GM18858 (cell line): ENCODE measurements around the gene NBEAL2.
A peak's percentile ranks its signal among the peaks of the same experiment; 100 is the strongest.

Source experiments
- ATAC-seq: cut with Tn5 transposase; IDR thresholded peaks from one replicate; pipeline ENCODE4 v1.9.1; 2021; ENCODE audit not compliant: unreplicated experiment

The NBEAL2 gene, protein sequence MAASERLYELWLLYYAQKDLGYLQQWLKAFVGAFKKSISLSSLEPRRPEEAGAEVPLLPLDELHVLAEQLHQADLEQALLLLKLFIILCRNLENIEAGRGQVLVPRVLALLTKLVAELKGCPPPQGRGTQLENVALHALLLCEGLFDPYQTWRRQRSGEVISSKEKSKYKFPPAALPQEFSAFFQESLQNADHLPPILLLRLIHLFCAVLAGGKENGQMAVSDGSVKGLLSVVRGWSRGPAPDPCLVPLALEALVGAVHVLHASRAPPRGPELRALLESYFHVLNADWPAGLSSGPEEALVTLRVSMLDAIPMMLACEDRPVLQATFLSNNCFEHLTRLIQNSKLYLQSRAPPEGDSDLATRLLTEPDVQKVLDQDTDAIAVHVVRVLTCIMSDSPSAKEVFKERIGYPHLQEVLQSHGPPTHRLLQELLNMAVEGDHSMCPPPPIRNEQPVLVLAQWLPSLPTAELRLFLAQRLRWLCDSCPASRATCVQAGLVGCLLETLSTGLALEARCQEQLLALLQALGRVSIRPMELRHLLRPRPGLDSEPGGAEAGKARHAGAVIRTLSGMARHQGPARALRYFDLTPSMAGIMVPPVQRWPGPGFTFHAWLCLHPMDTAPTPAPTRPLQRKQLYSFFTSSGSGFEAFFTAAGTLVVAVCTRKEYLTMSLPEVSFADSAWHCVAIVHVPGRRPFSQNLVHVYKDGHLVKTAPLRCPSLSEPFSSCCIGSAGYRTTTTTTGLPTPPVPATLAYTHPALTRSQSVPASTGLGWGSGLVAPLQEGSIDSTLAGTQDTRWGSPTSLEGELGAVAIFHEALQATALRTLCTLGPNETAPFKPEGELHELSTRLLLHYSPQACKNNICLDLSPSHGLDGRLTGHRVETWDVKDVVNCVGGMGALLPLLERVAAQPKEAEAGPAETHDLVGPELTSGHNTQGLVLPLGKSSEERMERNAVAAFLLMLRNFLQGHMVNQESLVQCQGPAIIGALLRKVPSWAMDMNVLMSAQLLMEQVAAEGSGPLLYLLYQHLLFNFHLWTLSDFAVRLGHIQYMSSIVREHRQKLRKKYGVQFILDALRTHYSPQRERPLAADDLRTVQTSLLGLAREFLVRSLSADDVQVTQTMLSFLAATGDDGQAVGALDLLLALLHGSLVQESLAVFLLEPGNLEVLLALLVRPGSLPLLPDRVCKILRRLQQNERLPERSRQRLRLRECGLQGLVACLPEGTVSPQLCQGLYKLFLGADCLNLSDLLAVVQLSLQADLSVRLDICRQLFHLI (N-terminal part only)

DNA sequence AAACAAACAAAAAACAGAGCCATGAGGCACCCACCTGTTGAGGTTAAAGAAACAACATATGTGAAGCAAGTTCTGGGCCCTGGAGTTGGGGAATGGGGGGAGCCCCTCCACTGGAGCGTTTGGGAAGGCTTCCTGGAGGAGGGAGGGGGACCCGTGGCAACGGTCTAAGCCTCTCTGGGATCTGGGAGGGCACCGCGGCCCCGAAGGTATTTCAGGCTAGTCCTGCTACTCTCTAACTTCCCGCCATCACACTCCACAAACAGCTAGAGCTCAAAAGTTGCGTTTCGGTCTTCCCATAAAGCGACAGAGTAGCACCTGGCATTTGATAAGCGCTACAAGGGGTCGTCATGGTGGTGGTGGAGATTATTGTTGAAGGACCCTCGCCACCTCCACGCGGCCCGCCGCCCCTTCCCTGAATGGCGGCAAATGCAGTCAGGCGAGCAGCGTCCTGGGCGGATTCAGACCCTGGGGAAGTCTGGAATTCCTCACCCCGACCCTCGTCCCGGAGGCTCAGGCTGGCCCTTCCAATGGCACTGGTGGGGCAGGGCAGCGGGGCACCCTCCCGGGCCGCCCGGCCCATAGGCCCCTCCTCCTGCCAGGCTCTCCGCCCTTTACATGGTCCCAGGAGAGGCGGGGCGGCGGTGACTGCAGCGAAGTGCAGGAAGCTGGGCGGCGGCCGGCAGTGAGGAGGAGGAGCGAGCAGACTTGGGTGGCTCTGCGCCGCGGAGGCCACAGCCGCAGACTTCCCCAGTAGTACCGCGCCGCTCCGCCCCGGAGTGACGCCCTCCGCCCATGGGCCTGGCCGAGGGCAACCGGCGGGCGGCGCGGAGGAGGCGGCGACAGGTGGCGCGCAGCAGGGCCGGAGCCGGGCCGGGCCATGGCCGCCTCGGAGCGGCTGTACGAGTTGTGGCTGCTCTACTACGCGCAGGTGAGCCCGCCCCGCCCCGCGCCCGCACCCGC is at the start of gene NBEAL2:
TSS of gene NBEAL2 (plus strand) at position 682 of the 960 bp plus-strand sequence. CDS start at position 878, 196 bp downstream.
- peak; percentile 65 for ATAC-seq

DNA sequence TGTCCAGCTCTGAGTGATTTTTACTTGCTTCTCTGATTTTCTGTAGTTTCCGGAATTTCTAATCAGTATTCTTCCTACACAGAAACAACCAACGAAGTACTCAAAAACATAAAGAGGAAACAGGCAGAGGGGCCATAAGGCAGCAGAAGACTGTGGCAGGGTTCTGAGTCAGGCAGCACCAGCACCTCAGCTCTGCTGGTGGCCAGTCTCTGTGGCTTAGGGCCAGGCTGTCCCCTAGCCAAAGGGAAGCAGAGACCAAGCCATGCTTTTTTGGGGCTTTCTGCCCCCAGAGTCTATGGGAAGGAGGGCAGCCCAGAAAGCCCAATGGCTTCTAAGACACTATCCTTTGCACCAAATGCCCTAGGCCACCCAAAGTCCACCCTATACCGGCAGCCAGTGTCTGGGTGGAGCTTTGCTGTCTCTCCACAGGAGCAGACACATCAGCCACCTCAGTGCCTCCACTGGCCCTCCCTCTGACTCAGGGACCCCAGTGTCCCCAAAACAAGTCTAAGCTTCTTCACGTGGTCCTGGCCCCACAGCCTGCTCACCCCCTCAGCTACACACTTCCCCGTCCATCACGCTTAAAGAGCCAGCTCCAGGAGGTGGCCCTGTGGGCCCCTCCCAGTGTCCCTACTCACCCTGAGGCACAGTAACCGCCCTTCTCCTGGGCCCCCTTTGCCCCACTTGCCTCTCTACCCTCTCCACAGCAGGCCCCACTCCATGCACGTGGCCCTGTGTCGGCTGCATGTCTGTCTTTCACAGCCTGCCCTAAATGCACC is 49.1 kb upstream of the NBEAL2 start:
- ATAC-seq, result no peak

DNA sequence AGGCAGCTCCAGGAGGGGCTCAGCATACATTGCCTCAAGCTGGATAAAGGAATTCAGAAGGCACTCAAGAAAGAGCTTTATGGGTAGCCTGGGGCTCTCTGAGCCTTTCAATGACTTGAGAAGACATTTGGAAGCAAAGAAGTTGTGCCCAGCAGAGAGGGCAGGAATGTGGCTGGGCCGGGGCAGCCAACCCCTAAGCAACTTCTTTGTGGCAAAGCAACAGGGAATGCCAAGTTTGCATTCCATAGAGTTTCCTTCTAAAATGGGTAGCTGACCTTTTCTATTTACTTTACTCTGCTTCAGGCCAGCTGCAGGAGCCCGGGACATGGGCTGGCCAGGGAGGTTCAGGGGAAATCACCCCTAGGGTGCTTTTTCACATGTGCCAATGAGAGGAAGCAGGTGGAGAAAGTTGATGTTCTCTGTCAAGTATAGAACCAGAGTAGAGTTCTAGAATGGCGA is 48.5 kb upstream of the NBEAL2 start:
- ATAC-seq, result no peak

DNA sequence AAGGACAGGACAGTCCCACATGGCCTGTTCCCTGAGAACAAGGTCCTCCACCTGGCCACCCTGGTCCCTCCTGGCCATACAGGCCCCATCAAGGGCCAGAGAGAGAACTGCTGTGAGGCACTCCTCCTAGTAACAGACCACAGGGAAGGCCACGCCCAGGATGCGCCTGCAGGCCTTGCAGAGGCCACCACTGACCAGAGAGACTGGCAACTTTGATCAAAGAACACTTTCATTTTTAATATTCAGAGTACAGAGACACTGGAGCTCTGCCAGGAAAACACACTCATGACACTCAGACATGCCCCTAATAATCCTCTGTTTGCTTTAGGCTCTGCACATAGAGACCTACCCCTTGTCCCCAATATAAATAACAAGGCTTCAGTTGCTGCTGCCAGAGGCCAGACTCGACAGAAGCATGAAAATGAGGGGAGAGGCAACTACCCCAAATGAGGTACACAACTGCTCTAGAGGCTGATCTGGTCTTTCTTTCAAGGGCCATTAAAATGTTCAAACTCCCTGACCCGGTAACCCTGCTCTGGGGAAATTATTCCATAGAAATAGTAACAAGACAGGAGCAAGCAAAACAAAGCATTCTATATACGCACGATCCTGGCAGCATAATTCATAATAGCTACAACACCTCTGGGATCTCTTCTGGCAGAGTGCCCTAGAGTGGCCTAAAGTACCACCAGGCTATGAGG is 47.7 kb upstream of the NBEAL2 start:
- no peak for ATAC-seq

DNA sequence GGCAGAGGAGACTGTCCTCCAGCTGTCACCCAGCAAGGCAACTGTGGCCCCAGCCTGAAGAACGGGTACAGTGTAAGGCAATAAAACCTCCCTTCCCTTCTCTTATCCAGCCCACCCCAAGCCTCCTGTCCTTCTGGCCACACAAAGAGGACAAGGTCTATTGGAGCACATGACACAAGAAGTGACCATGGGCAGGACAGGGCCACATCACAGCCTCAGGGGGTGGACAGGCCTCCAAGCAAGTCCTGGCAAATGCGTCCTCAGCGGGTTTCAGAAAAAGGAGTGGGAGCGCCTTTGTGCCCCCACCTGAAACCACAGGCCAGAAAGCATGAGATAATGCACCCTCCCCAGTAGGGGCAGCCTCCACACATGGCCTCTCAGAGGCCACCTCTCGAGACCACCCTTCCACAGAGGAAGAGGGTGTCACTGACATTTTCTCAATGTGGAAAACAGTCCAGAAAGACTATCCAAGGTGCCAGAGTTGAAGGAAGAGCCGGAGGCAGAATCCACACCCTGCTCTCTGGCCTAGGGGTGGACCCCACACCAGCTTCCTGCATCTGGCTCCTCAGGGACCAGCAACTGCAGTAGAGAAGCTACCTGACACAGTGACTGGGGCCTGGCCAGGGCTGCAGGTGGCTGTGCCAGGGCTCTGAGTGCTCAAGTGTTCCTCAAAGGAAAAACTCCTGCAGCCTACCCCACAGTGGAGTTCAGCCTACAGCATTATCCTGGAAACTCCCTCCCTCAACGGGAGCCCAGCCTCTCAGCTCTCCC is 46.8 kb upstream of the NBEAL2 start:
- no peak for ATAC-seq

DNA sequence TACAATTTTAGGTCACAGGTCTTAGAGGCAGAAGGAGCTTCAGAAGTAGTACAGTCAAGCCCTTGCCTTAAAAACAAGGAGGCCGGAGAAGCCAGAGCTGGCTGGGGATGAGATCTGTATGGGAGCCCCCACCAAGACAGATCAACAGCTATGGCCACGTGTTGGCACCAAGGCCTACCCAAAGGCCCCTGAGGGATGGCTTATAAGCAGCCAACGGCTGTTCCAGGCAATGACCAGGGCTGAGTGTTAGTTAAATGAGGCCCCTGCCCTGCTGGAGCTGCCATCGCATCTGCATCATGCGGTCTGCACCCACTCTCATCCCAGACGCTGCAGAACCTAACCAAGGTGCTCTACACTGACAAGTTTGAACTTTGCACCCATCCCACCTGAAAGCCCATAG is 46.2 kb upstream of the NBEAL2 start:
- no peak for ATAC-seq

DNA sequence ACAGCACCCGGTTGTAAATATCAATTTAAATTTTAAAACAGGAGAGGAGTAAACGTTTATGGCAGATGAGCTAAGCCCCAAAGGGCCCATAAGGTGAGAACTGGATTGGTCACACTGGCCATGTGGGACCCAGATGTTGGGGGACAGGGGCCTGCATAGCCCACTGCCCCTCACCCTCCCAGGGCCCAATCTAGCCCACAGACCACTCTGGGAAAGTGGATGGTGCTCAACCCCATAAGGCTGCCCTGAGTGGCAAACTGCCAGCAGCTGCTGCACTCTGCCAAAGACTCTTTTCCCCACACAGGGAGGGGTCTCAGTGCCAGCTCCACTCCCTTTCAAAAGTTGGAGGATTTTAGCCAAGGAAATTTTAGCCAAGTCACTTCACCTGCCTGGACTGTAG is 45.4 kb upstream of the NBEAL2 start:
- ATAC-seq, result no peak

DNA sequence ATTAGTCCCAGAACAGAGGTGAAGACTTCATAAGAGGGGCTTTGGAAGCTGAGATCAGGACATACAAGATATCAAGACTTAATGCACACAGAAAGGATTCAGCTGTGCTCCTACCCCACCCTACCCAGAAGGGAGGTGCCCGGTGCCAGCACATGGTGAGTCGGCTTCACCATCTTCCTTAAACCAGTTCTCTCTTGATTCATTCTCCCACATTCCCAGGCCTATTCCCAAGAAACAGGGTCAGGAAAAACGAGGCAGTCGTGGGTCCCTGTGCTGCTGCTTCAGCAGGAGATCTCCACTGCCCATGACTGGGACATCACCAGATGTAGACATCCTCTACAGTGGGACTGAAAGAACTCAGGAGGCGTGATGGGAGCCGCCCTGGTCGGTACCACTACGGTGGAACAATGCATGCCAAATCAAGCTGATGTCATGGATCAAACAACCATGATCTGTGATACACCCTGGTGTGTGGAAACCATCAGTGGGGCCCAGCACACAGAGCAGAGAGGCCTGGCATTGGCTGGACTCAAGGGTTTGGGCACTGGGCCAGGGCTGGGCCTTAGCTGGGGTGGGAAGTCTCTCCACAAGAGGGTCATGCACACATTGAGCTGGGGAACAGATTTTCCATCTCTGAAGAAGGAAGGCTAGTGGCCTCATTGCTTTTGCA is 44.8 kb upstream of the NBEAL2 start:
- no peak for ATAC-seq

DNA sequence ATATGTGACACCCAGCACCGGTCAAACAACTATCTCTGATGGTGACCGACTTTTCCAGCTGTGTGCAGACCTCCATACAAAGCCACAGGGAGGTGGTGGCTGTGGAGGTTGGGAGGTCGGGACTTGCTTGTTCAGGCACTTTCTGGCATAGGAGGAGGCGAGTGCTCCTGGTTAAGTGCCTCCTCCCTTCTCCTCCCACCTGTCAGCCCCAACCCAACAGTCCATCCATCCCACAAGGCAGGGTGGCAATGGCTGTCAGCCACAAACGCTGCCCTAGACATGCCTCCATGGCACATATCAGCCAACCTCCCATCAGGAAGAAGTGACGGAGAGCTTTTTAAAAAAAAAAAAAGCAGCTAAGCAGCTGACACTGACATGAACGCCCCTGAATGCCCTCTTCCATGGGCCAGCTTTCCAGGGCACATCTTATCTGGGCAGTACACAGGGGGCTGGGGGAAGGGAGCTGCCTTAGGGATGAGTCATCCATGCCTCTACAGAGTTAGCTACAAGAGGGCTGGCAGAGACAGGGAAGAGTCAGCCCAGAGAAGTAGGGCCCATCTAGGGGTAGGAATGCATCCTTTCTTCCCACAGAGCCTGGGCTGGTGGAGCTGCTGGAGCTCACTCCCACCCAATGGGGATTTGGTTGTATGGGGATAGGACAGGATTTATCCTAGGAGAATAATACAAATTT is 44.2 kb upstream of the NBEAL2 start:
- no peak for ATAC-seq

DNA sequence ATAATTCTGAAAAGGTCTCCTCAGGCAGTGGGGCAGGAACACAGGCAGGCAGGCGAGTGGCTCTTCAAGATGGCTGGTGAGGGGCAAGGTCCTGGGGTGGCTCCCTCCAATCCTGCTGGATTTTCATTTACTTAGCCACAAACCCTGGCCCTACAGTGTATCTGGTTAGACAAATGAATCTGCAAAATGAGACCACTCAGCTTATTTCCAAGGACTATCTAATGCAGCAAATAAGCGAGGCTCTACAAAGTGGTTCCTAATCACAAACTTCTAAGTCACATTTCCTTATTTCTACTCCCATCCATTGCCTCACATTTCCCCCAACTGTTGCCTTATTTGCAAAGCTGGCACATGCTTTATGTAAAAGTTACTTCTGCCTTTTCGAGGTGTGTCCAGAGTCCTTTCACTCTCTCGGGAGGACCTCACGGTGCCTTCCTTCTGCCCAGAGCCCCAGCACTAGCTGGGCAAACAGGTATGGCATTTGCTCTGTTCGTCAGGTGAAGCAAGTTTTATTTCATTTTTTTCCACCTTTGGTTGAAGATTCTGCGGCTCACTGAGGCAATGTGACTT is 43.4 kb upstream of the NBEAL2 start:
- ATAC-seq, result no peak

DNA sequence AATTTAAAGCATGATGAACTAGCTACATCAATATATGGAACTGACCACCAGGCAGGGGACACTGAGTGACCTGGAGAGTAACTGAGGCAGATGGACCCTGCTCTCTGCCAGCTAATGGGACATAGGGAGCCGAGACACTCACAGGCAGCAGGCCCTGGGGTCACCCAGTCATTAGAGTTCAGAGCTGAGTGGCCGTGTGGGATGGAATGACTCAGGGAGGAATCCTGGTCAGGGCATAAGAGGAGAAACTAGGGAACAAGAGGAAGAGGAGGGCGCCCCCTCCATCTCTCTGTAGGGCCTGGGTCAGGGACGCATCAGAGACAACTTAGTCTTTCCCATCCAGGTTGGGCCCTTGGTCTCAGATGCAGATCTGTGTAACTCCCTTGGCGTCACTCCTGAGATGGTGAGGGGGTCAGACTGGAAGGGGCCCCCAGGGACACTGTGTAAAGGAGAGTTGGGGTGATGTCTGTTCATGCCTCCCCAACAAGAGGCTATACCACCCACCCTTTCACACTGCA is 42.7 kb upstream of the NBEAL2 start:
- no peak for ATAC-seq

DNA sequence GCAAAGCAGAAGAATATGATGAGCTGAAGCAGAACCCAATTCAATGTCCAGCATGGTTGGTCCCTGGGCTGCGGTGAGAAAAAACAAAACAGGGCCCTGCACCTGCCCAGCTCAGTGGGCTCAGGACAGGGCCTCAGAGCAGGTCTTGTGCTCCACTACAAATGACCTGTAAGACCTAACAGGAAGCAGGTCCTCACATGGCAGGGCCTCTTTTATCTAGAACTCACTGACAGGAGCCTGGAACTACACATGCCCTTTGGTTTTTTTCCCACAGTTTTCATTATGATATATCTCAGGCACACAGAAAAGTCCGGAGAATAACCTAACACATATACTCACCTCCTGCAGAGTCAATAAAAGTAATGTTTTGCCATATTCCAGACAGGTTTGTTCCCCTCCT is 41.3 kb upstream of the NBEAL2 start:
- no peak for ATAC-seq

DNA sequence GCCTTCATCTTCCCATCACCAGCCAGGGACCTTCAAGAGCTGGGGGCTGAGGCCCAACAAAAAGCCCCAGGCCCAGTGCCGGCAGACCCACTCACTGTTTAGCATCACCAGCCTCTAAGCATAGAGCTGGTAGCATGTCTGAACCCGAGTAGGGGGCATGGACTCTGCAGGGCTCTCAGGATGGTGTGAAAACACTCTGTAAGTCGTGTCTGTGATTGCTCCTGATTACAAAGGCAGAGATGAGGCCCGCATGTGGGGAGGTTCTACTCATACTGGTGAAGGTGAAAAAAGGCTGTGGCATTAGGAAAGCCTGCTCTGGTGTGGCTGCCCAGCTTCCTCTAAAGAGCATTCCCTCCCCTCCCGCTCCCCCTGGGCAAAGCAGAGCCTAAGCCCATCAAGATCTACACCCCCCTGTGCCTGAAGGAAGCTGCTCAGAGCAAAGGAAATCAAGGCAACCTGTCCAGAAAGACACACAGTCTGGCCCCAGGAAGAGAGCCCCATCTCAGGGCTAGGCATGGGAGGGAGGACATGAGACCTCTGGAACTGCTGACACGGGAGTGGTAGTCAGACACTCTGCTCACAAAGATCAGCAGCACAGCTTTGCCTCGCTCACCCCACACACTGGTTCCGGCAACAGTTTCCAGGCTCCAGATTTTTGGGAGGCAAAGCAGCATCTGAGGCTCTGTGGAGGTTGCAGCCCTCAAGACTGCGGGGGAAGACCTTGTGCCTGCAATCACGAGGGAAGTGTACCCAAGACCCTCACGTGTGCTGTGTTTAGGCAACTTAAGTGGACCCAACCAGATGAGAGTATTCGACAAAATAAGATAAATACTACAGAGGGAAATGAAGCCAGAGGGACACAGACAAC is 39.7 kb upstream of the NBEAL2 start:
- ATAC-seq, result no peak

DNA sequence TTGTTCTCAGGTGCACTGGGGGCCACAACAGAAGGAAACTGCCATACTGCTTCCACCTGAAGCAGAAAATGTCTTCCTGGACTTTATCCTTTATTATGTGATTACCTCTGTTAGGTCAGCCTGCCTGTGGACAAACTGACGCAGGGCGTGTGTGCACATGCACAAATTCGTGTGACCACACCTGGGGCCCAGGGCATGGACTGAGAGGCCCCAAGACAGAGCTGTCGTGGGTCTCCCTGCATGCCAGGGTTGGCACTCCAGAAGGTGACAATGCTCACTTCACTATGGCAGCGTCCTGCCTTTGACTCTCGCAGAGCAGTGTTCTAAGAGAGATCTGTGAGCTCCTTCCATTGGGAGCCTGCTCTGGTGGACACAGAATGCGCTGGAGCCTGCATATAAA is 37.4 kb upstream of the NBEAL2 start:
- ATAC-seq, result no peak
